HG03571 (cell line): ENCODE measurements around the gene RNF183.
"Not testable (repeated sequence)": the region's sequence is repeated elsewhere in the genome, so short reads cannot be mapped to it uniquely, and the experiment has no call there.

Experiments
- ATAC-seq: cut with Tn5 transposase; IDR thresholded peaks from one replicate; pipeline ENCODE4 v1.9.1; 2021; ENCODE audit not compliant: unreplicated experiment

Gene RNF183

GRCh38 chr9:113317777-113318176 lies 14.6 kb upstream of the RNF183 start:
- no peak for ATAC-seq

GRCh38 chr9:113316030-113316429 lies 12.9 kb upstream of the RNF183 start:
- no peak for ATAC-seq

- no peak for ATAC-seq
Observed at GRCh38 chr9:113315231-113315630, 12.1 kb upstream of the RNF183 start.

GRCh38 chr9:113313261-113313660 lies 10.1 kb upstream of the RNF183 start:
- no peak for ATAC-seq

- ATAC-seq: no peak
Observed at GRCh38 chr9:113311961-113312360, 8.8 kb upstream of the RNF183 start.

- no peak for ATAC-seq
Observed at GRCh38 chr9:113310538-113310937, 7.4 kb upstream of the RNF183 start.

- ATAC-seq: no peak
Observed at GRCh38 chr9:113309204-113309813, 6.1 kb upstream of the RNF183 start.

GRCh38 chr9:113307396-113307975 lies 4.3 kb upstream of the RNF183 start:
- no peak for ATAC-seq

- no peak for ATAC-seq
Observed at GRCh38 chr9:113306566-113306965, 3.4 kb upstream of the RNF183 start.

- no peak for ATAC-seq
Observed at GRCh38 chr9:113301548-113301947, 1.6 kb downstream of the RNF183 start.

- ATAC-seq: no peak
Observed at GRCh38 chr9:113299800-113300292, 3.3 kb downstream of the RNF183 start.

GRCh38 chr9:113298924-113299770 lies 4.0 kb downstream of the RNF183 start:
- no peak for ATAC-seq

- no peak for ATAC-seq
Observed at GRCh38 chr9:113298311-113298710, 4.9 kb downstream of the RNF183 start.

- ATAC-seq: no peak
Observed at GRCh38 chr9:113296796-113297558, 6.2 kb downstream of the RNF183 start.

GRCh38 chr9:113296247-113296646 lies 6.9 kb downstream of the RNF183 start:
- ATAC-seq: not testable (repeated sequence)

GRCh38 chr9:113293285-113293878 lies 9.8 kb downstream of the RNF183 start:
- no peak for ATAC-seq

GRCh38 chr9:113290052-113290607 lies 13.0 kb downstream of the RNF183 start:
- no peak for ATAC-seq

GRCh38 chr9:113289091-113289490 lies 14.1 kb downstream of the RNF183 start:
- no peak for ATAC-seq

GRCh38 chr9:113281356-113281755 lies 21.8 kb downstream of the RNF183 start:
- no peak for ATAC-seq

GRCh38 chr9:113278840-113279239 lies 24.3 kb downstream of the RNF183 start:
- no peak for ATAC-seq
